T-helper 22 cell (primary cell): ENCODE measurements around the gene TACO1.

Source experiments
- DNase-seq: peaks from one replicate; pipeline ENCODE4 v3.0.0-alpha.2; 2020; ENCODE audit warnings: low read depth

The TACO1 gene

GRCh38 chr17:63600569-63601438 is at the start of gene TACO1:
TACO1 (plus strand) TSS chr17:63600895; CDS start chr17:63601084, 189 bp downstream.
- DNase-seq, result peak; percentile 26

- no peak for DNase-seq
Measured at GRCh38 chr17:63552211-63552610, 48.5 kb upstream of the TACO1 start.

GRCh38 chr17:63555500-63556156 is 45.1 kb upstream of the TACO1 start:
- no peak for DNase-seq

GRCh38 chr17:63557416-63557815 is 43.3 kb upstream of the TACO1 start:
- DNase-seq, result no peak

GRCh38 chr17:63558441-63558840 is 42.3 kb upstream of the TACO1 start:
- DNase-seq, result no peak

GRCh38 chr17:63561819-63562218 is 38.9 kb upstream of the TACO1 start:
- DNase-seq, result no peak

- no peak for DNase-seq
Measured at GRCh38 chr17:63563339-63563738, 37.4 kb upstream of the TACO1 start.

GRCh38 chr17:63564562-63564961 is 36.1 kb upstream of the TACO1 start:
- DNase-seq, result no peak

- DNase-seq, result no peak
Measured at GRCh38 chr17:63567229-63567628, 33.5 kb upstream of the TACO1 start.

- DNase-seq, result no peak
Measured at GRCh38 chr17:63568563-63568962, 32.1 kb upstream of the TACO1 start.

- DNase-seq, result no peak
Measured at GRCh38 chr17:63571632-63572310, 28.9 kb upstream of the TACO1 start.

GRCh38 chr17:63573634-63574033 is 27.1 kb upstream of the TACO1 start:
- no peak for DNase-seq

- no peak for DNase-seq
Measured at GRCh38 chr17:63578027-63578768, 22.5 kb upstream of the TACO1 start.

- DNase-seq, result no peak
Measured at GRCh38 chr17:63578769-63579111, 22.0 kb upstream of the TACO1 start.

GRCh38 chr17:63579633-63580032 is 21.1 kb upstream of the TACO1 start:
- DNase-seq, result no peak

- DNase-seq, result no peak
Measured at GRCh38 chr17:63587770-63588169, 12.9 kb upstream of the TACO1 start.

- DNase-seq, result no peak
Measured at GRCh38 chr17:63588797-63589196, 11.9 kb upstream of the TACO1 start.

GRCh38 chr17:63589646-63590045 is 11.0 kb upstream of the TACO1 start:
- DNase-seq, result no peak

GRCh38 chr17:63592797-63593196 is 7.9 kb upstream of the TACO1 start:
- DNase-seq, result no peak

- DNase-seq, result no peak
Measured at GRCh38 chr17:63595132-63595531, 5.6 kb upstream of the TACO1 start.

GRCh38 chr17:63596856-63597586 is 3.7 kb upstream of the TACO1 start:
- no peak for DNase-seq

- no peak for DNase-seq
Measured at GRCh38 chr17:63598281-63598680, 2.4 kb upstream of the TACO1 start.
